Heart right ventricle (tissue), 16 donors: ENCODE measurements around the gene ALG1. TPM values are rescaled to one million over a fixed set of nuclear protein-coding genes. Genes with fewer than 3 reads are reported as not detected.
"Not testable (repeated sequence)": the region's sequence is repeated elsewhere in the genome, so short reads cannot be mapped to it uniquely, and the experiment has no call there.

ENCODE experiments used
- ATAC-seq, 8 donors: fragments of 200-7000 bp; cut with Tn5 transposase; one replicate each; pipeline ENCODE4 v1.9.1; 2020; ENCODE audit warnings: mild to moderate bottlenecking in 8 of 8, moderate library complexity in 8 of 8, moderate number of reproducible peaks in 1 of 8
- DNase-seq, 2 donors: peaks; one replicate each; pipeline ENCODE4 v3.0.0-alpha.2; 2020
- H3K27ac ChIP-seq, 10 donors: fragments of 200-600 bp; sonication (generic) in 2 of 10; one replicate each; pipeline versions ENCODE4 v1.5.0 to v1.8.0; 2020 to 2022; ENCODE audit warnings: mild to moderate bottlenecking in 3 of 10
- H3K27me3 ChIP-seq, 7 donors: fragments of 200-600 bp; one replicate each; pipeline ENCODE4 v1.8.0; 2021 to 2022; ENCODE audit warnings: mild to moderate bottlenecking in 2 of 7
- H3K36me3 ChIP-seq, 9 donors: fragments of 200-600 bp; sonication (generic) in 1 of 9; one replicate each; pipeline versions ENCODE4 v1.5.0 to v1.8.0; 2020 to 2022; ENCODE audit warnings: mild to moderate bottlenecking in 2 of 9
- H3K4me1 ChIP-seq, 9 donors: fragments of 200-600 bp; sonication (generic) in 1 of 9; one replicate each; pipeline versions ENCODE4 v1.5.0 to v1.8.0; 2020 to 2022; ENCODE audit warnings: mild to moderate bottlenecking in 4 of 9
- H3K4me3 ChIP-seq, 10 donors: fragments of 200-600 bp; sonication (generic) in 2 of 10; one replicate each; pipeline versions ENCODE4 v1.5.0 to v1.8.0; 2020 to 2022; ENCODE audit warnings: mild to moderate bottlenecking in 7 of 10, moderate library complexity in 2 of 10
- H3K9me3 ChIP-seq, 11 donors: fragments of 200-600 bp in 10 of 11; sonication (generic) in 2 of 11; one replicate each; pipeline versions ENCODE4 v1.5.0 to v1.8.0; 2013 to 2022; ENCODE audit warnings: mild to moderate bottlenecking in 2 of 11, control low read depth in 1 of 11, moderate library complexity in 1 of 11
- WGBS, 2 donors: extraction: QIAGEN DNeasy Blood & Tissue Kit; methylation state at CpG; one replicate each; pipeline ENCODE4 v1.1.7; 2013; ENCODE audit warnings: inconsistent platforms in 1 of 2; 5-methylcytosine and 5-hydroxymethylcytosine counted together
- intact Hi-C, 10 donors: fragments of 100-400 bp; cut with DNase I; formaldehyde crosslinking; loops; one replicate each; pipeline versions ENCODE4 v1.11.1 to v1.14.2; 2022
- polyA plus RNA-seq, 2 donors: library from polyadenylated mRNA; stranded (reverse); fragments of 200-250 nt; gene quantifications; one replicate each; pipeline ENCODE4 v1.2.3, GENCODE V29; 2013
- total RNA-seq, 10 donors: library from RNA; stranded (reverse); fragmentation: NEBNext Ultra II Directional in 3 of 10; extraction: Animal tissue kit (Norgen Biotek cat#: 25700) in 3 of 10; gene quantifications; one replicate each; pipeline versions ENCODE4 v1.2.1 to v1.2.4, GENCODE V29; 2021 to 2023
- TF ChIP-seq, protein P1 (sequence below), 9 donors: fragments of 200-600 bp; sonication (generic) in 2 of 9; IDR thresholded peaks; one replicate each; pipeline versions ENCODE4 v1.5.0 to v1.8.0; 2021 to 2022; ENCODE audit warnings: antibody characterized with exemption in 9 of 9, mild to moderate bottlenecking in 5 of 9, moderate library complexity in 1 of 9
- donor health status: Arrhythmogenic right ventricular cardiomyopathy.
- donor health status: ischemic (EF 13 %, LVEDD 7.1; RV severe dilation, severe dysfunction).
- donor health status: healthy with polysubstance abuse.
- donor health status: DM: no; HTN: yes; CAD: no.
- donor health status: DM: no; HTN: no; CAD: no.
- donor health status: ischemic (EF 25% LVEDD 6.9; RV normal size, moderate dysfunction).
- donor health status: ischemic (EF 25% LVEDD 5.7; RV mildly dilated, moderate dysfunction).
- donor health status: healthy.
- donor health status: DM: yes; HTN: yes; CAD: no.
- donor health status: Ischemic cardiomyopathy.
- donor health status: ischemic (EF 35%, LVEDD 5.7; RV mildly dilated, moderate dysfunction).
- donor health status: nonischemic (EF 11% LVEDD 7.7; RV severe dilation, severe dysfunction).
- donor health status: DM: yes; HTN: yes; CAD: no.
- donor health status: PGD.
- donor health status: ischemic (EF 29% LVEDD 5.4; RV normal size, mild dysfunction).
- donor health status: nonischemic (EF 23%, LVEDD 6.1; RV moderate dilation, normal function).

Gene ALG1
- total and polyA plus RNA-seq, 12 donors, result 4.9 to 13.7 (median 8.4) TPM

- H3K27ac ChIP-seq, result no peak overlapping the region
- no peaks in the 10 kb centered on the region for H3K36me3 ChIP-seq
- no peaks in the 10 kb centered on the region for H3K4me1 ChIP-seq
- H3K27me3 ChIP-seq, result no peaks in the 10 kb centered on the region
- H3K9me3 ChIP-seq, result no peaks in the 10 kb centered on the region
- DNase-seq (peak in 1 of 2 donors; percentile 61), ATAC-seq (peak in 2 of 8 donors; percentile 72 to 74)
- intact Hi-C loops, result no loop called here
- 87 to 88% methylated on average over 27 of the region's 27 CpGs for WGBS, 2 donors
- no peak overlapping the region for H3K4me3 ChIP-seq
- TF ChIP-seq, protein P1, sequence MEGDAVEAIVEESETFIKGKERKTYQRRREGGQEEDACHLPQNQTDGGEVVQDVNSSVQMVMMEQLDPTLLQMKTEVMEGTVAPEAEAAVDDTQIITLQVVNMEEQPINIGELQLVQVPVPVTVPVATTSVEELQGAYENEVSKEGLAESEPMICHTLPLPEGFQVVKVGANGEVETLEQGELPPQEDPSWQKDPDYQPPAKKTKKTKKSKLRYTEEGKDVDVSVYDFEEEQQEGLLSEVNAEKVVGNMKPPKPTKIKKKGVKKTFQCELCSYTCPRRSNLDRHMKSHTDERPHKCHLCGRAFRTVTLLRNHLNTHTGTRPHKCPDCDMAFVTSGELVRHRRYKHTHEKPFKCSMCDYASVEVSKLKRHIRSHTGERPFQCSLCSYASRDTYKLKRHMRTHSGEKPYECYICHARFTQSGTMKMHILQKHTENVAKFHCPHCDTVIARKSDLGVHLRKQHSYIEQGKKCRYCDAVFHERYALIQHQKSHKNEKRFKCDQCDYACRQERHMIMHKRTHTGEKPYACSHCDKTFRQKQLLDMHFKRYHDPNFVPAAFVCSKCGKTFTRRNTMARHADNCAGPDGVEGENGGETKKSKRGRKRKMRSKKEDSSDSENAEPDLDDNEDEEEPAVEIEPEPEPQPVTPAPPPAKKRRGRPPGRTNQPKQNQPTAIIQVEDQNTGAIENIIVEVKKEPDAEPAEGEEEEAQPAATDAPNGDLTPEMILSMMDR (IDR thresholded peaks at IDR 0.05), result no peak
Measured at GRCh38 chr16:5108505-5109158, 37.0 kb downstream of the ALG1 start.

DNA sequence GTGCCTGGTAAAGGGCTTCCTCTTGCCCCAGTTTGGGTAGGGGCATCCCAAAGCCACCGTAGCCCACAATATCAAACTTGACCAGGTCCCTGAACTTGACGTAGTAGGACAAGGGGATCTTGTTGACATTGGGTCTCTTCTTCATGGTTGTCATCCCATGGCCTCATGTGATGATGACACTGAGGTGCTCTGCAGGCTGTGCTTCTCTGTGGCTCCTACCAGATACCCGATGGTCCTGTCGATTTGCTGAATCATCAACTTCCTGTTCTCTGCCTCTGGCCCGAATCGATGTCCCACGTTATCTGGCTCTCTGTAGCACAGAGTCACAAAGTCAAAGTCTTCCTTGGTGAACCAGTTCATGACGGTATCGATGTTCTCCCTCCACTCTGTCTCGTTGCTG, 39.3 kb downstream of the ALG1 start:
- H3K27ac ChIP-seq, H3K36me3 ChIP-seq, H3K9me3 ChIP-seq, H3K4me3 ChIP-seq, intact Hi-C loops, H3K4me1 ChIP-seq, H3K27me3 ChIP-seq, ATAC-seq, DNase-seq: not testable (repeated sequence)
- 74 to 78% methylated on average over 10 of the region's 10 CpGs for WGBS, 2 donors

- H3K9me3 ChIP-seq, DNase-seq, intact Hi-C loops, ATAC-seq, H3K36me3 ChIP-seq, H3K27me3 ChIP-seq: not testable (repeated sequence)
- H3K4me3 ChIP-seq, result peak overlapping the region in 3 of 10 donors; percentile 33 to 40 (median 35)
- peak overlapping the region in 1 of 10 donors; percentile 34 for H3K27ac ChIP-seq
- WGBS, 2 donors, result 46 to 48% methylated on average over 9 of the region's 10 CpGs
- H3K4me1 ChIP-seq, result peaks cover 0 to 11% (median 7%) of the 10 kb centered on the region in 9 donors
Measured at GRCh38 chr16:5116780-5117295, 45.2 kb downstream of the ALG1 start.

- ATAC-seq, H3K9me3 ChIP-seq, intact Hi-C loops, H3K27me3 ChIP-seq, H3K36me3 ChIP-seq: not testable (repeated sequence)
- H3K4me3 ChIP-seq, result peak overlapping the region in 6 of 10 donors; percentile 10 to 40 (median 34)
- H3K4me1 ChIP-seq, result peaks cover 0 to 11% (median 7%) of the 10 kb centered on the region in 9 donors
- peak overlapping the region in 1 of 10 donors; percentile 34 for H3K27ac ChIP-seq
- 15 to 16% methylated on average over 20 of the region's 20 CpGs for WGBS, 2 donors
- peak; percentile 21 to 61 for DNase-seq
Measured at GRCh38 chr16:5117300-5118087, 45.9 kb downstream of the ALG1 start.

DNA sequence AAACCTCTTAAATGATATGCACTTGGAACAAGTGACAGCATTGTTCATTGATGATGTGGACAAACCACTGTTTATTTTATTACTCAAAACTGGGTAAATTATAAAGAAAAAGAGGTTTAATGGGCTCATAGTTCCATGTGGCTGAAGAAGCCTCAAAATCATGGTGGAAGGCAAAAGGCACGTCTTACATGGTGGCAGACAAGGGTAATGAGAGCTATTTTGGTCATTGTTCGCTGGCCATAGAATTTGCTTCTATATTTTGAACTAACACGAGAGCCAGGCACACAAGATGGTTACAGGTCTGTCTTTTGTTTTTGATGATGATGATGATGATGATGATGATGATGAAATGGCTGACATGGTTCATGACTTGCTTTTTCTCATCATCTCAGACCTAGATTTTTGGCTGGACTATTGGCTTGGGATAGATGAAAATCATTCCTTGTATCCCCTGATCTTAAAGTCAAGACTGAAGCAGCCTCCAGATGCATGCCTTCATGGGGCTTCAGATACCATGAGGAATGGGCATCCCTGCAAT, 59.9 kb downstream of the ALG1 start:
- H3K36me3 ChIP-seq, H3K27me3 ChIP-seq, ATAC-seq, H3K4me1 ChIP-seq, H3K4me3 ChIP-seq, H3K9me3 ChIP-seq, intact Hi-C loops, H3K27ac ChIP-seq, DNase-seq: not testable (repeated sequence)
- 72 to 83% methylated on average over 3 of the region's 3 CpGs for WGBS, 2 donors

DNA sequence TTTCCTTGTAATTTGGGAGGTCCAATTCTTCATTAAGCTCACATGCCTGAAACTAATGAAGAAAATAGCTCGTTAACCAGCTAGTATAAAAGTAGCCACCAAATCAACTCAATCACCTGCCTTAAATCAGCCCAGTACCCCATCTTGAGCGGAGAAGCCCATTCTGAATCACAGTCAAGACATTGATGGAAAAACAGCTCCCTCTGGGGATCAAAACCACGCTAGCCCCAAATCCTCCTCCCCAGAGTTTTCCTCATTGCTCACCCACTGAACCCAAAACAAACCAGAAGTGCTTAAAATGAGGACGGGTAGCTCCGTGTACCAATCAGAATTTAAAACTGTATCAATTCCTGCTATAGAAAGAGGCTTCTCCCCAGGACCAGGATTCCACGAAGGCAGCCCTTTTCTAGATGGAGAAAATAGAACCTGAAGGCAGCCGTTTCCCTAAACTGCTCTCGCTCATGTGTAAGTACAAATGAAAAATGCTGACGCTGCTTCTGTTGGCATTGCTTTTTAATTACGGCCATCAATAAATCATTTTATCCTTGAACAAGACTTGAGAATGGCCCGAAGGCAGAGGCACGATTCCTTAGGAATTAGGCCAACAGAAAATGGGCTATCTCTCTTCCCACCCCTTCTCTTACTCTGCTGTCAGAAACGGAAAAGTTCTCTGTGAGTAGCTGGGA, 61.4 kb downstream of the ALG1 start:
- 54% methylated on average over 13 of the region's 13 CpGs for WGBS, 2 donors
- DNase-seq, intact Hi-C loops: not testable (repeated sequence)

GRCh38 chr16:5134739-5135452, 63.3 kb downstream of the ALG1 start:
- DNase-seq, H3K4me1 ChIP-seq, H3K4me3 ChIP-seq, H3K27ac ChIP-seq, ATAC-seq, intact Hi-C loops, H3K9me3 ChIP-seq, H3K36me3 ChIP-seq: not testable (repeated sequence)
- 30 to 36% methylated on average over 13 of the region's 13 CpGs for WGBS, 2 donors
- peaks cover 0 to 12% (median 8%) of the 10 kb centered on the region in 7 donors for H3K27me3 ChIP-seq

More for the DNA sequence above, 61.4 kb downstream of the ALG1 start:
- not testable (repeated sequence) for H3K27ac ChIP-seq, H3K36me3 ChIP-seq, H3K4me3 ChIP-seq, ATAC-seq, H3K4me1 ChIP-seq, H3K9me3 ChIP-seq
- peaks cover 0 to 12% (median 8%) of the 10 kb centered on the region in 7 donors for H3K27me3 ChIP-seq
